Neural progenitor cell (in vitro differentiated cells): Measurements from ENCODE around the gene PTPRK.

Experiments
- EZH2 ChIP-seq: fragments of 200-600 bp; sonication (generic); IDR thresholded peaks from 2 replicates; pipeline ENCODE4 v1.6.1; 2017; ENCODE audit warnings: antibody characterized with exemption, mild to moderate bottlenecking, moderate library complexity
- TF ChIP-seq, protein P1 (sequence below): fragments of 200-600 bp; sonication (generic); IDR thresholded peaks from 2 replicates; pipeline ENCODE4 v1.5.1; 2017; ENCODE audit warnings: antibody characterized with exemption, mild to moderate bottlenecking

DNA sequence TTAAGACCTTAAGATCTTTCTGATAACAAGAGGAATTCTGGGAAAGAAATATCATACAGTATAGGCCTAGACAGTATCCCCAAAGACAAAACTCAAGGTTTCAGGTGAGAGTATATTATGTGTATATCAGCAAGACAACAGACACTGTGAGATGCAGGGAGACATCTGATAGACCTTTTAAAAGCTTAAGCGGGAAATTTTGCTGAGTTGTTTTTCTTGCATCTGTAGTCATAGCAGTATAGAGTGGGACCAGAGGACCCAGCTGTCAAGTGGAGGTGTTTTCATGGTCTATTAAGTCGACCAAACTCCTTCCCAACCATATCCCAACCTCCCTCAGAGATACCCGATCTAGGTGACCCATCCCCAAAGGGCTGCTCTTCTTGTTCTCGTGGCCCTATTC lies 521.4 kb downstream of the PTPRK start:
- TF ChIP-seq, protein P1, sequence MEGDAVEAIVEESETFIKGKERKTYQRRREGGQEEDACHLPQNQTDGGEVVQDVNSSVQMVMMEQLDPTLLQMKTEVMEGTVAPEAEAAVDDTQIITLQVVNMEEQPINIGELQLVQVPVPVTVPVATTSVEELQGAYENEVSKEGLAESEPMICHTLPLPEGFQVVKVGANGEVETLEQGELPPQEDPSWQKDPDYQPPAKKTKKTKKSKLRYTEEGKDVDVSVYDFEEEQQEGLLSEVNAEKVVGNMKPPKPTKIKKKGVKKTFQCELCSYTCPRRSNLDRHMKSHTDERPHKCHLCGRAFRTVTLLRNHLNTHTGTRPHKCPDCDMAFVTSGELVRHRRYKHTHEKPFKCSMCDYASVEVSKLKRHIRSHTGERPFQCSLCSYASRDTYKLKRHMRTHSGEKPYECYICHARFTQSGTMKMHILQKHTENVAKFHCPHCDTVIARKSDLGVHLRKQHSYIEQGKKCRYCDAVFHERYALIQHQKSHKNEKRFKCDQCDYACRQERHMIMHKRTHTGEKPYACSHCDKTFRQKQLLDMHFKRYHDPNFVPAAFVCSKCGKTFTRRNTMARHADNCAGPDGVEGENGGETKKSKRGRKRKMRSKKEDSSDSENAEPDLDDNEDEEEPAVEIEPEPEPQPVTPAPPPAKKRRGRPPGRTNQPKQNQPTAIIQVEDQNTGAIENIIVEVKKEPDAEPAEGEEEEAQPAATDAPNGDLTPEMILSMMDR: no peak
- TF ChIP-seq EZH2: no peak
